HepG2 (cell line): ENCODE results near the gene EFEMP2. TPM values are rescaled to one million over a fixed set of nuclear protein-coding genes. Genes with fewer than 3 reads are reported as not detected.

Source experiments
- HDAC1 ChIP-seq: sonication (generic); formaldehyde crosslinking; IDR thresholded peaks from 2 replicates; pipeline ENCODE4 v1.5.1; 2020; ENCODE audit warnings: mild to moderate bottlenecking, missing genetic modification reagents
- HDAC6 ChIP-seq: fragments of 200-600 bp; sonication (generic); IDR thresholded peaks from 2 replicates; pipeline ENCODE4 v1.7.0; 2017; ENCODE audit warnings: mild to moderate bottlenecking, antibody characterized with exemption, low read length, low read depth
- KAT8 ChIP-seq: IDR thresholded peaks from 2 replicates; pipeline ENCODE4 v1.6.1; 2016; ENCODE audit warnings: missing genetic modification reagents, missing compliant biosample characterization
- KLF9 ChIP-seq: IDR thresholded peaks from 2 replicates; pipeline ENCODE4 v1.6.1; 2016; ENCODE audit warnings: low read depth
- MED13 ChIP-seq: sonication (generic); formaldehyde crosslinking; IDR thresholded peaks from 2 replicates; pipeline ENCODE4 v1.5.0; 2020; ENCODE audit warnings: missing genetic modification reagents
- MYNN ChIP-seq: sonication (generic); formaldehyde crosslinking; IDR thresholded peaks from 2 replicates; pipeline ENCODE4 v1.4.0; 2020; ENCODE audit warnings: mild to moderate bottlenecking, low read depth, missing genetic modification reagents
- NFKB2 ChIP-seq: sonication (generic); formaldehyde crosslinking; IDR thresholded peaks from 2 replicates; pipeline ENCODE4 v1.4.0; 2020; ENCODE audit warnings: missing genetic modification reagents, borderline replicate concordance
- PHF20 ChIP-seq: sonication (generic); formaldehyde crosslinking; IDR thresholded peaks from 2 replicates; pipeline ENCODE4 v1.5.0; 2020; ENCODE audit warnings: mild to moderate bottlenecking, missing genetic modification reagents
- POLR2A ChIP-seq, 2 experiments: IDR thresholded peaks; 2 replicates each; pipeline ENCODE4 v1.6.1; 2011; ENCODE audit warnings: low read depth in 2 of 2, low read length in 2 of 2, mild to moderate bottlenecking in 1 of 2, moderate library complexity in 1 of 2; ENCODE audit not compliant: insufficient read depth in 1 of 2
- RBM39 ChIP-seq: fragments of 200-400 bp; formaldehyde crosslinking; IDR thresholded peaks from one replicate; pipeline ENCODE4 v1.6.1; 2018; ENCODE audit warnings: antibody characterized with exemption, mild to moderate bottlenecking, low read depth, low read length; ENCODE audit not compliant: poor library complexity, severe bottlenecking
- SALL1 ChIP-seq: sonication (generic); formaldehyde crosslinking; IDR thresholded peaks from 2 replicates; pipeline ENCODE4 v1.8.0; 2022; ENCODE audit warnings: mild to moderate bottlenecking, missing genetic modification reagents
- ZC3H13 ChIP-seq: sonication (generic); formaldehyde crosslinking; IDR thresholded peaks from 2 replicates; pipeline ENCODE4 v1.8.1; 2023; ENCODE audit warnings: mild to moderate bottlenecking, missing genetic modification reagents, moderate library complexity
- ZFY ChIP-seq: sonication (generic); formaldehyde crosslinking; IDR thresholded peaks from 2 replicates; pipeline ENCODE4 v1.4.0; 2020; ENCODE audit warnings: missing genetic modification reagents
- ZNF224 ChIP-seq: sonication (generic); formaldehyde crosslinking; IDR thresholded peaks from 2 replicates; pipeline ENCODE4 v1.5.0; 2020; ENCODE audit warnings: mild to moderate bottlenecking, missing genetic modification reagents
- ZNF230 ChIP-seq: sonication (generic); formaldehyde crosslinking; IDR thresholded peaks from 2 replicates; pipeline ENCODE4 v1.4.0; 2020; ENCODE audit warnings: mild to moderate bottlenecking, missing genetic modification reagents
- ZNF253 ChIP-seq: sonication (generic); formaldehyde crosslinking; IDR thresholded peaks from 2 replicates; pipeline ENCODE4 v1.8.0; 2022; ENCODE audit warnings: mild to moderate bottlenecking, missing genetic modification reagents, borderline replicate concordance
- ZNF570 ChIP-seq: sonication (generic); formaldehyde crosslinking; IDR thresholded peaks from 2 replicates; pipeline ENCODE4 v1.4.0; 2020; ENCODE audit warnings: mild to moderate bottlenecking, missing genetic modification reagents, borderline replicate concordance
- ZNF75D ChIP-seq: sonication (generic); formaldehyde crosslinking; IDR thresholded peaks from 2 replicates; pipeline ENCODE4 v1.8.1; 2023; ENCODE audit warnings: missing genetic modification reagents, mild to moderate bottlenecking, borderline replicate concordance
- polyA plus RNA-seq, 8 experiments: library from polyadenylated mRNA; depleted of rRNA in 3 of 8; stranded (reverse) in 7 of 8; unstranded in 1 of 8; fragments of >200 nt; fragmentation: Illumina TruSeq in 4 of 8; extraction: Trizol in 4 of 8; gene quantifications; 2 replicates each; pipeline versions ENCODE4 v1.2.1 to v1.2.3, GENCODE V29; 2011 to 2016; ENCODE audit warnings: low read depth in 4 of 8, missing spikeins in 1 of 8, mixed read lengths in 1 of 8; ENCODE audit not compliant: insufficient read depth in 1 of 8
- total RNA-seq, 5 experiments: library from RNA; depleted of rRNA; stranded (reverse); fragments of >200 nt; fragmentation: Illumina TruSeq; extraction: Trizol; gene quantifications; 2 replicates each; pipeline ENCODE4 v1.2.3, GENCODE V29; 2016; ENCODE audit warnings: low read depth in 1 of 5
- TF ChIP-seq, protein P1 (sequence below): IDR thresholded peaks from 2 replicates; pipeline ENCODE4 v1.6.1; 2016; ENCODE audit warnings: mild to moderate bottlenecking
- TF ChIP-seq, protein P2 (sequence below): IDR thresholded peaks from 2 replicates; pipeline ENCODE4 v1.6.1; 2016
- TF ChIP-seq, protein P3 (sequence below): sonication (generic); formaldehyde crosslinking; IDR thresholded peaks from 2 replicates; pipeline ENCODE4 v1.5.0; 2020; ENCODE audit warnings: mild to moderate bottlenecking, low read depth, missing genetic modification reagents, borderline replicate concordance
- TF ChIP-seq, protein P4 (sequence below): sonication (generic); formaldehyde crosslinking; IDR thresholded peaks from 2 replicates; pipeline ENCODE4 v1.4.0; 2020; ENCODE audit warnings: missing genetic modification reagents
- TF ChIP-seq, protein P5 (sequence below): sonication (generic); formaldehyde crosslinking; IDR thresholded peaks from 2 replicates; pipeline ENCODE4 v1.4.0; 2020; ENCODE audit warnings: mild to moderate bottlenecking, low read depth, missing genetic modification reagents
- TF ChIP-seq, protein P6 (sequence below): sonication (generic); formaldehyde crosslinking; IDR thresholded peaks from 2 replicates; pipeline ENCODE4 v1.4.0; 2020; ENCODE audit warnings: low read depth, mild to moderate bottlenecking, missing genetic modification reagents

Gene EFEMP2
- total and polyA plus RNA-seq, 2 of the 13 experiments (the other 11 are each of a cell fraction or from before 2014, with no cell fraction given), result 7.4 to 29.7 TPM

DNA sequence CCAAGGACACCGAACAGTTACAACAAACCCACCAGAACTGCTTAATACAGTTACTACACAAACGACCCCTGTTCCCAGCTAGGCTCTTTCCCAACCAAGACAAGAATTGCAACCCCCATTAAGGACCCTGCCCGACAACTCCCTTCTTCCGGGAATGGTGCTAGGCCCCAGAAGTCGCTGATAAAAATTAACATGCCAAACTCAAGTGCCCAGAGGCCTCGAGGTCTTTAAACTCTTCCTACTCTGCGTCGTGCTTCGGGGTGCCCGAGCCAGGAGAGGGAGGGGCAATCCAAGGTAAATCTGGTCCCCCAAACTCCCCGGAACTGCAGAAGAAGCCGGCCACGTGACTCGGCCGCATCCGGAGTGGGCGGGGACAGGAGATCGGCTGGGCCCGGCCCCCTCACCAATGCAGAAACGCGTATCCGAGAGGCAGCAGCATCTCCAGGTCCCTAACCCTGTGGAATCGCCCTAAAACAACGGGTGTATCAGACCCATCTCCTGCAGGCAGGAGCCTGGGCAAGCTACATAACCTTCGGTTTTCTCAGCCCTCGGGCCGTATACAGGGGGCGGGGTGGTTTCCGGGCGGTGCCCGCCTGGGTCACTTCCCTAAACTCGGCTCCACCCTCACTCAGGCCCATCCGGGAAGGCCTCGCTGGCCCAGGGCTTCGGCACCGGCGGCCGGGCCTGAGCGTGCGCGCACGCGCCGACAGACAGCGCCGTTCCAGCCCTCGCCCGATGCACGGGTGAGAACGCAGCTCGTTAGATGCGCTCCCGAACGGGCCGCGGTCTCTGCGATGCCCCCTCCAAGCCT lies 15.7 kb downstream of the EFEMP2 start (continued):
- TF ChIP-seq POLR2A (IDR thresholded peaks at IDR 0.05; ENCODE audit: insufficient read depth in 1 of 2, low read depth in 2 of 2, low read length in 2 of 2) (peak in 1 of 2 experiments; percentile 44; a peak in 1 of 4 replicates), HDAC6 (no peak), SALL1 (CRISPR knock-in tag) (peak; percentile 20; the same call in 1 of the 2 replicates), ZNF570 (CRISPR knock-in tag) (0 out of 2 replicates have a peak, but pooled peaks have one; percentile 9), PHF20 (CRISPR knock-in tag) (peak; percentile 54), ZNF75D (CRISPR knock-in tag) (no peak), NFKB2 (CRISPR knock-in tag) (peak; percentile 44; the same call in 1 of the 2 replicates), KAT8 (CRISPR knock-in tag) (peak; percentile 66), MYNN (CRISPR knock-in tag) (0 out of 2 replicates have a peak, but pooled peaks have one; percentile 60), ZNF230 (0 out of 2 replicates have a peak, but pooled peaks have one; percentile 27), ZNF253 (CRISPR knock-in tag) (no peak), HDAC1 (CRISPR knock-in tag) (no peak; the same call in none of the 2 replicates), ZC3H13 (CRISPR knock-in tag) (no peak), ZNF224 (no peak), RBM39 (peak; percentile 39), MED13 (no peak), ZFY (peak; percentile 85), KLF9 (CRISPR knock-in tag) (peak; percentile 84; the same call in 1 of the 2 replicates)
- TF ChIP-seq, protein P1, sequence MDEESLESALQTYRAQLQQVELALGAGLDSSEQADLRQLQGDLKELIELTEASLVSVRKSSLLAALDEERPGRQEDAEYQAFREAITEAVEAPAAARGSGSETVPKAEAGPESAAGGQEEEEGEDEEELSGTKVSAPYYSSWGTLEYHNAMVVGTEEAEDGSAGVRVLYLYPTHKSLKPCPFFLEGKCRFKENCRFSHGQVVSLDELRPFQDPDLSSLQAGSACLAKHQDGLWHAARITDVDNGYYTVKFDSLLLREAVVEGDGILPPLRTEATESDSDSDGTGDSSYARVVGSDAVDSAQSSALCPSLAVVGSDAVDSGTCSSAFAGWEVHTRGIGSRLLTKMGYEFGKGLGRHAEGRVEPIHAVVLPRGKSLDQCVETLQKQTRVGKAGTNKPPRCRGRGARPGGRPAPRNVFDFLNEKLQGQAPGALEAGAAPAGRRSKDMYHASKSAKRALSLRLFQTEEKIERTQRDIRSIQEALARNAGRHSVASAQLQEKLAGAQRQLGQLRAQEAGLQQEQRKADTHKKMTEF (CRISPR knock-in tag), result peak; percentile 57; the same call in 1 of the 2 replicates
- TF ChIP-seq, protein P2, sequence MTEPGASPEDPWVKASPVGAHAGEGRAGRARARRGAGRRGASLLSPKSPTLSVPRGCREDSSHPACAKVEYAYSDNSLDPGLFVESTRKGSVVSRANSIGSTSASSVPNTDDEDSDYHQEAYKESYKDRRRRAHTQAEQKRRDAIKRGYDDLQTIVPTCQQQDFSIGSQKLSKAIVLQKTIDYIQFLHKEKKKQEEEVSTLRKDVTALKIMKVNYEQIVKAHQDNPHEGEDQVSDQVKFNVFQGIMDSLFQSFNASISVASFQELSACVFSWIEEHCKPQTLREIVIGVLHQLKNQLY (CRISPR knock-in tag), result 0 out of 2 replicates have a peak, but pooled peaks have one; percentile 9
- TF ChIP-seq, protein P3, sequence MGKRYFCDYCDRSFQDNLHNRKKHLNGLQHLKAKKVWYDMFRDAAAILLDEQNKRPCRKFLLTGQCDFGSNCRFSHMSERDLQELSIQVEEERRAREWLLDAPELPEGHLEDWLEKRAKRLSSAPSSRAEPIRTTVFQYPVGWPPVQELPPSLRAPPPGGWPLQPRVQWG (CRISPR knock-in tag), result peak; percentile 26; the same call in 1 of the 2 replicates
- TF ChIP-seq, protein P4, sequence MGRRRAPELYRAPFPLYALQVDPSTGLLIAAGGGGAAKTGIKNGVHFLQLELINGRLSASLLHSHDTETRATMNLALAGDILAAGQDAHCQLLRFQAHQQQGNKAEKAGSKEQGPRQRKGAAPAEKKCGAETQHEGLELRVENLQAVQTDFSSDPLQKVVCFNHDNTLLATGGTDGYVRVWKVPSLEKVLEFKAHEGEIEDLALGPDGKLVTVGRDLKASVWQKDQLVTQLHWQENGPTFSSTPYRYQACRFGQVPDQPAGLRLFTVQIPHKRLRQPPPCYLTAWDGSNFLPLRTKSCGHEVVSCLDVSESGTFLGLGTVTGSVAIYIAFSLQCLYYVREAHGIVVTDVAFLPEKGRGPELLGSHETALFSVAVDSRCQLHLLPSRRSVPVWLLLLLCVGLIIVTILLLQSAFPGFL (CRISPR knock-in tag), result no peak
- TF ChIP-seq, protein P5, sequence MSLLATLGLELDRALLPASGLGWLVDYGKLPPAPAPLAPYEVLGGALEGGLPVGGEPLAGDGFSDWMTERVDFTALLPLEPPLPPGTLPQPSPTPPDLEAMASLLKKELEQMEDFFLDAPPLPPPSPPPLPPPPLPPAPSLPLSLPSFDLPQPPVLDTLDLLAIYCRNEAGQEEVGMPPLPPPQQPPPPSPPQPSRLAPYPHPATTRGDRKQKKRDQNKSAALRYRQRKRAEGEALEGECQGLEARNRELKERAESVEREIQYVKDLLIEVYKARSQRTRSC, result no peak
- TF ChIP-seq, protein P6, sequence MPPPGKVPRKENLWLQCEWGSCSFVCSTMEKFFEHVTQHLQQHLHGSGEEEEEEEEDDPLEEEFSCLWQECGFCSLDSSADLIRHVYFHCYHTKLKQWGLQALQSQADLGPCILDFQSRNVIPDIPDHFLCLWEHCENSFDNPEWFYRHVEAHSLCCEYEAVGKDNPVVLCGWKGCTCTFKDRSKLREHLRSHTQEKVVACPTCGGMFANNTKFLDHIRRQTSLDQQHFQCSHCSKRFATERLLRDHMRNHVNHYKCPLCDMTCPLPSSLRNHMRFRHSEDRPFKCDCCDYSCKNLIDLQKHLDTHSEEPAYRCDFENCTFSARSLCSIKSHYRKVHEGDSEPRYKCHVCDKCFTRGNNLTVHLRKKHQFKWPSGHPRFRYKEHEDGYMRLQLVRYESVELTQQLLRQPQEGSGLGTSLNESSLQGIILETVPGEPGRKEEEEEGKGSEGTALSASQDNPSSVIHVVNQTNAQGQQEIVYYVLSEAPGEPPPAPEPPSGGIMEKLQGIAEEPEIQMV (CRISPR knock-in tag), result peak; percentile 35; the same call in 1 of the 2 replicates
